Activated CD4-positive, alpha-beta T cell treated with anti-CD3 and anti-CD28 coated beads, Interleukin-2, amount 10 ng/mL, durations not matched to agents 7 days and 5 days (primary cell): Measurements from ENCODE around the gene PARD3. TPM values are rescaled to one million over a fixed set of nuclear protein-coding genes. Genes with fewer than 3 reads are reported as not detected.
"Not testable (repeated sequence)": the region's sequence is repeated elsewhere in the genome, so short reads cannot be mapped to it uniquely, and the experiment has no call there.

Experiments used
- CTCF ChIA-PET: fragments of 350-600 bp; sonication (Branson Sonifier 250); formaldehyde crosslinking; loops from one replicate; lab custom pipeline; 2021; ENCODE audit warnings: antibody characterized with exemption; lab: Charles Lee
- POLR2A ChIA-PET: fragments of 350-600 bp; sonication (Branson Sonifier 250); formaldehyde crosslinking; loops from one replicate; lab custom pipeline; 2021; ENCODE audit warnings: antibody characterized with exemption; lab: Charles Lee
- DNase-seq: peaks from one replicate; pipeline ENCODE4 v3.0.0-alpha.2; 2020
- H3K27ac Mint-ChIP-seq: one replicate; pipeline ENCODE4 v1.8.0; 2021; ENCODE audit warnings: mild to moderate bottlenecking, moderate library complexity, mixed read lengths
- H3K27me3 Mint-ChIP-seq: one replicate; pipeline ENCODE4 v1.8.0; 2021; ENCODE audit warnings: mixed read lengths
- H3K36me3 Mint-ChIP-seq: one replicate; pipeline ENCODE4 v1.8.0; 2021; ENCODE audit warnings: low read depth, mixed read lengths
- H3K4me1 Mint-ChIP-seq: one replicate; pipeline ENCODE4 v1.8.0; 2021; ENCODE audit warnings: mixed read lengths
- H3K4me3 Mint-ChIP-seq: one replicate; pipeline ENCODE4 v1.8.0; 2021; ENCODE audit warnings: mild to moderate bottlenecking, moderate library complexity, mixed read lengths
- H3K9me3 Mint-ChIP-seq: one replicate; pipeline ENCODE4 v1.8.0; 2021; ENCODE audit warnings: mixed read lengths
- total RNA-seq, 2 experiments: library from RNA; stranded (reverse); gene quantifications; one replicate each; pipeline ENCODE4 v1.2.3, GENCODE V29; 2021

Gene PARD3
- total RNA-seq, 2 experiments from 2014 or later: 1.0 to 1.2 TPM

DNA sequence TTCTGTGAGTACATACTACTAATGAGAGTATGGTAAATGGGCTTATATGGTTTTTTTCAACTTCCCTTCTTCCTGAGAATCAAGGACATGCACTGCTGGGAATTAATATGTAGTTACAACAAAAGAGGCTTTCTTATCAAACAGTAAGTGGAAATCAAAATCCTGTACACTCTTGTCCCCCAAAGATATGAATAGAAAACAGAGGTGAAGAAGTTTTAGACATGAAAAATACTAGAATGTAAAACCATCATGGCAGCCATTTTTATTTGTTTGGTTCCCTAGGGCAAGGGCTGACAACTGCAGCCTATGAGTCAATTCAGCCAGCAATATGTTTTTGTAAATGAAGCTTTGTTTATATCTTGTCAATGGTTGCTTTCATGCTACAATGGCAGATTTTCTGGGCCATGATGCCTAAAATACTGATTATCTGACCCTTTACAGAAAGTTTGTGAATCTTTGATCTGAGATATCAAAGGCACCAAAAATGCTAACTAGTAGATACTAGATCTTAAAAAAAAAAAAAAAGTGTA lies 422.4 kb downstream of the PARD3 start:
- H3K9me3 Mint-ChIP-seq: no peaks in the 10 kb centered on the region
- H3K4me3 Mint-ChIP-seq: no peak overlapping the region
- H3K4me1 Mint-ChIP-seq: no peaks in the 10 kb centered on the region
- no peak overlapping the region for H3K27ac Mint-ChIP-seq
- H3K27me3 Mint-ChIP-seq: no peaks in the 10 kb centered on the region
- CTCF ChIA-PET: no interaction called here
- POLR2A ChIA-PET: no interaction called here
- no peaks in the 10 kb centered on the region for H3K36me3 Mint-ChIP-seq
- DNase-seq: no peak

DNA sequence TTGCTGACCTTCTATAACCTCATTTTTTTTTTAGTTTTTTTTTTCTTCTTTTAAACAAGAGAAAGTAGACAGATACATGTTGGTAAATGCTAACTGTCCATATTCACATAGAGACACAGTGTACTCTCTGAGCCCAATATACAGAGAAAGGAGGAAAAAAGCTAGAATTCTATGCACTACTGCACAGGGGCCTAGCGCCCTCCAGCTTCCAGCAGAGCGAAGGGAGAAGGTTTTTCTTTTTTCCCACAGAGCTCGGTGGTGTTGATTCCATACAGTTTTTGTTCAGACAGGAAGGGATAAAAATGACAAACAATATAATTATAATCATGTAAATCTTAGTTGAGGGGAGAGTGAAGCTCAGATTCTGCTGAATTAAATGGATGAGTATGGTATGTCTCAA lies 423.9 kb downstream of the PARD3 start:
- POLR2A ChIA-PET, CTCF ChIA-PET: not testable (repeated sequence)

DNA sequence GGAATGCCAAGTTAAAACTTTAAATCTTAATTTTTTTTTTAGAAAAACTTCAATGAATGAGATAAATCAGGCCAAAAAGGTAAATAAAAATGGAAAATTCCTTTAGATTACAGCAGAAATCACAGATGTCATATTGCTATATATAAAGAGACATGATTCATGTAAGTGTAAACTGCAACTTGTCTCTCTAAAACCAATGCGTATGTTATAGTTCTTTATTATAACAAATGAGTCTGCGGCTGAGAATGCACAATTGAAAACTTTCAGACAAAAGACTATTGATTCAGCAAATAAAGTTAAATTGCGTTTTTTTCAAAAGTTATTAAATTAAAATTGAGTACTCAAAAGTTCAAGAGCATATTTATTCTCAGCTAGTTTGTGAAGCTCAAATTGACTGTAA lies 425.3 kb downstream of the PARD3 start:
- H3K27me3 Mint-ChIP-seq: no peaks in the 10 kb centered on the region
- H3K27ac Mint-ChIP-seq: no peak overlapping the region
- POLR2A ChIA-PET: no interaction called here
- no peak overlapping the region for H3K4me3 Mint-ChIP-seq
- H3K4me1 Mint-ChIP-seq: no peaks in the 10 kb centered on the region
- no peaks in the 10 kb centered on the region for H3K9me3 Mint-ChIP-seq
- no peak for DNase-seq
- H3K36me3 Mint-ChIP-seq: no peaks in the 10 kb centered on the region
- CTCF ChIA-PET: no interaction called here

More for the DNA sequence above, 423.9 kb downstream of the PARD3 start:
- H3K36me3 Mint-ChIP-seq, H3K9me3 Mint-ChIP-seq, H3K27ac Mint-ChIP-seq, H3K27me3 Mint-ChIP-seq, H3K4me3 Mint-ChIP-seq, DNase-seq, H3K4me1 Mint-ChIP-seq: not testable (repeated sequence)

DNA sequence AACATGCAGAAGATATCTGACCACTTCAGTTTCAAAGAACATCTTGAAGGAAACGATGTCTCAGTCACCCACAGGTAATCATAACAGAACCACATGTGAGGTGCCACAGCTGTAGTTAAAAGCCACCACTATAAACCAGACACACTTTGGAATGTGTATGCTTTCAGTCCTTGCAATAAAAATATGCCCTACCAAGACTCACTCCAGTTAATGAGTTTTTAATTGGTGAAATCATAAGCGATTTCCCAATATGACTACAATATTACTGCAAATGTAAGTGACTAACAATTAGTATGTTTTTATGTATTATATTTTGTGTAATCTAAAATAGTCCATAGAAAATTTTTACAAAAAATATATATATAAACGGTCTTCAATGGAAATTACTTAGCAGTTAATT lies 428.2 kb downstream of the PARD3 start:
- Mint-ChIP-seq H3K4me3 (no peak overlapping the region), H3K9me3 (no peaks in the 10 kb centered on the region), H3K4me1 (no peaks in the 10 kb centered on the region), H3K27me3 (no peaks in the 10 kb centered on the region), H3K36me3 (no peaks in the 10 kb centered on the region), H3K27ac (no peak overlapping the region)
- POLR2A ChIA-PET: no interaction called here
- DNase-seq: no peak
- CTCF ChIA-PET: no interaction called here

DNA sequence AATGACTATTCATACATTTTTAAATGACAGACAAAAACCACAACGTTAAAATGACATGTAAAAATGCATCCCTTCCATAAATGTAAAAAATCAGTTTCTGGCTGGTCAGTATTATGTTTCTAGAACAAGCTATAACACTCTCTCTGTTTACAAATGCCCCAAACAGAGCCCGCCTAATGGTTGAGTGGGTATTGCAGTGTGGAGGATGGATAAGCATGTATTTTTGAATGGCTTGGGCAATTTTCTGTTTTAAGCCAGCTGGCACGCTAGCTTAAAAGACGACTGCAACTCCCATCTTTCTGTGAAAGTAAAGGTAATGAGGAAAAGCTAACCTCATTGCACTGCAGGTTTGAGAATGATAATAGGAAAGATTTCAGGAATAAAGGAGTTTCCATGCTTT lies 430.7 kb downstream of the PARD3 start:
- no peak overlapping the region for H3K27ac Mint-ChIP-seq
- no peak for DNase-seq
- POLR2A ChIA-PET: no interaction called here
- H3K4me3 Mint-ChIP-seq: no peak overlapping the region
- no peaks in the 10 kb centered on the region for H3K9me3 Mint-ChIP-seq
- CTCF ChIA-PET: no interaction called here
- no peaks in the 10 kb centered on the region for H3K4me1 Mint-ChIP-seq
- H3K27me3 Mint-ChIP-seq: no peaks in the 10 kb centered on the region
- H3K36me3 Mint-ChIP-seq: no peaks in the 10 kb centered on the region

DNA sequence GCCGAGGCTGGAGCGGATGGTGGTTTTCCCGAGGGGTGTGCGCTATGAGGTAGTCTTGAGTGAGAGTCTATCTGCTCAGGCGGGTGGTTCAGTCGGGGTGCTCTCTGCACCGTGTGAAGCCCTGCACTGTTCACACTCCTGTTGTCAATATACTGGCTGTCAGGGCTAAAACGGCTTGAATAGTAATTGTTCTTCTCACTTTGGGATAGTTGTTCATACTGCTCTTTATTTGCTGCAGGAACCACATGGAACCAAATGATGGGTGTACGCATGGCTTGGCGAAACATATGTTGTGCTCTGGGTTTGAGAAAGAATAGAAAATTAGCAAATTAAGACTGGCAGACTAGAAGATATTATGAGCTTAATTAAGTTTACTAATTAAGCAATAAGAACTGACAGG lies 432.5 kb downstream of the PARD3 start:
- Mint-ChIP-seq H3K4me1 (no peaks in the 10 kb centered on the region), H3K27me3 (no peaks in the 10 kb centered on the region), H3K36me3 (no peaks in the 10 kb centered on the region), H3K9me3 (no peaks in the 10 kb centered on the region), H3K27ac (no peak overlapping the region), H3K4me3 (no peak overlapping the region)
- ChIA-PET POLR2A (no interaction called here), CTCF (interaction anchor here (1.3 kb wide), 1 partner anchor 12 kb away, joined by 3 read pairs; no protein-coding TSS in a partner anchor)
- no peak for DNase-seq

DNA sequence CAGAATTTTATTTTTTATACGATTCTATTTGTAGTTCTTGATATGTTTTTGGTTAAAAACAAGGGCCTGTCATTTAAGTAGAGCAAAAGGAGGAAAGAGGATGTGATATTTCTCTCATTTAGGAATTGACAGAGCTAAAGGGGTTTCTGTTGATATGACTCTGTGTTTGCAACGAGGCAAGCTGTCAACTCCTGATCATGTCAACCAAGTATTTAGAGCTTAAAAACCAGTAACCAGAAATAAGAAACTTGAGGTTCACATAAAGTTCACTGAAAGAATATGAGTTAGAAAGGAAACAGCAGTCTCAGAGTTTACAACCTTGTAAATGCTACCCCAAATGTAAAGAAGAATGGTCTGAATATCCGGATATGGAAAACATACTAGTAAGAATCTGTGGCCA lies 434.2 kb downstream of the PARD3 start:
- Mint-ChIP-seq H3K9me3 (no peaks in the 10 kb centered on the region), H3K27me3 (no peaks in the 10 kb centered on the region), H3K4me3 (no peak overlapping the region), H3K27ac (no peak overlapping the region), H3K36me3 (no peaks in the 10 kb centered on the region), H3K4me1 (no peaks in the 10 kb centered on the region)
- DNase-seq: no peak
- POLR2A ChIA-PET: no interaction called here
- CTCF ChIA-PET: no interaction called here

DNA sequence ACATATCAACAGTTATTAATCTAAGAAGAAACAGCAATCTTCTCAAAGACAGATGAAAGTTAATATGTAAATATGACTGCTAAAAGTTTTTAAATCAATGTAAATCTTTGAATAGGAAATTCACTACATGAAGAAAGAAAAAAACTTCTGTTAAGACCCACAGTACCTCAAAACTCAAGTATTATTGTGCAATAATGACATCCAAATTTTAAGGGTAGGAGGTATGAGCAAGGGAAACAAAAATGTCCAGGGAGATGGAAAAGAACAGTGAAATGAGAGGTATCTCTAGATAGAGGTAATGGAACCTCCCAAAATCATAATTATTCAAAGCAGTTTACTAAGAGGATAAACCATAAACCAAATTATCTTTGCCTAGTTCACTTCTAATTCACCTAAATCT lies 436.8 kb downstream of the PARD3 start:
- H3K9me3 Mint-ChIP-seq: no peaks in the 10 kb centered on the region
- H3K27me3 Mint-ChIP-seq: no peaks in the 10 kb centered on the region
- no peak overlapping the region for H3K4me3 Mint-ChIP-seq
- ChIA-PET POLR2A (no interaction called here), CTCF (no interaction called here)
- H3K27ac Mint-ChIP-seq: no peak overlapping the region
- no peak for DNase-seq
- H3K4me1 Mint-ChIP-seq: peaks cover 8% of the 10 kb centered on the region
- H3K36me3 Mint-ChIP-seq: no peaks in the 10 kb centered on the region

DNA sequence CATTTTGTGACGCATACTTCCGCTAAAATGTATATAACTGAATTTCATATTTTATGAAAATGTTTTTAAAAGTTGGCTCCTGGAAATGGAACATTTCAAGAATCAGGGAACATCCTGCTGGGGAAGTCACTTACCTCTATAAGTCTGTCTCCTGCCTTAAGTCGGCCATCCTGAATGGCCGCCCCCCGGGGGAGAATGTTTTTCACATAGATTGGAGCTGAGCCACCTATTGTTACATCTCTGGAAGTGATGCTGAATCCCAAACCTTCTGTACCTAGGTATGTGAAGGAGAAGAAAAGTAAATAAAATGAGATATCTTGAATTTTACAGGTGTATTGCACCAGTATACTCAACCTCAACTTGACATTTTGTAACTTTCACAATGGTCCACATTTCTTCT lies 437.3 kb downstream of the PARD3 start:
- Mint-ChIP-seq H3K27me3 (no peaks in the 10 kb centered on the region), H3K9me3 (no peaks in the 10 kb centered on the region), H3K36me3 (no peaks in the 10 kb centered on the region), H3K27ac (no peak overlapping the region), H3K4me3 (no peak overlapping the region), H3K4me1 (peaks cover 8% of the 10 kb centered on the region)
- no peak for DNase-seq
- ChIA-PET POLR2A (no interaction called here), CTCF (no interaction called here)

DNA sequence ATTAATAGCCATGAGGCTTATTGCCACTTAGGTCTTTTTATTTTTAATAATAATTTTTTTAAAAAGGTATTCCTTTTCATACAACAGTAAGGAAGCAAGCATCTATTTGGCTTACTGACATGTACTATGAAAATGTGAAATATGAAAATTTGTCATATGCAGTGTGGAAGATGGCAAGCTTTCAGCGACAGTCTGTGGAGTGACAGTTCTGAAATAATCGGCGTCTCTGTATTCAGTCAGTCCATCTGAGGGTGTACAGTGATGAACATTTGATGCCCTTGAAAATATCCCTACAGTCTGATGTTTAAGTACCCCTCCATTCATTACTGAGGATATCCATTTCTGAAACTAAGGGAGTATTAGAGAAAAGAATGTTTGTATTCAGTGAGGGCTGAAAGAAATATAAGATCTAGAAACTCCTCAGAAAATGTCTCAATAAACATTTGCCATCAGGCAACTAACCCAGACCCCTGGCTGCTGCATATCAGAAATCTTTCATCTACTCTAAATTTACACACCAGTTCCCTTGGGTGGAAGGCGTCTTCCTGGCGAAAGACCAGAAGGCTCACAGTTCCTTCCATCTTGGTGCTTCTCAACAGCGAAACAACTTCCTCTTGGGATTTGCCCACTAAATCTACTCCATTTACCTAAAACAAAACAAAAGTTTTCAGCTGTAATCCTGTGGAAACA lies 440.6 kb downstream of the PARD3 start:
- Mint-ChIP-seq H3K9me3 (no peaks in the 10 kb centered on the region), H3K36me3 (no peaks in the 10 kb centered on the region), H3K27ac (no peak overlapping the region)

DNA sequence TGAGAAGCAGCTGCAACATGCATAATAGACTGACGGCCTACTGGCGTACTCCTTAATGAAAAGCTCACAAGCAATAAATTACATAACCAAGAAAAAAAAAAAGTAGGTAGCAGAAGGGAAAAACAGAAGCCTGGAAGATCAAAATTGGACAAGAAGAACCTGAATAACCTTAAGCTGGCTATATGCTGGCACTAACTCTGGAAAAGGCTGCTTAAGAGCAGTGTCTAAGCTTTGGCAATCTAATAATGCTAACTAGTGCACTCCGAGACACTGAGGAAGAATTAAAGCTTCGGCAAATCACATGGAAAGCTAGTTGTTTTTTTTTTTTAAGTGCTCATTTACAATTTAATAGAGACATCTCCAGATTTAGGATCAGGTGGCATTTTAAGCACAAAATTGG lies 441.9 kb downstream of the PARD3 start:
- CTCF ChIA-PET: interaction anchor here (0.6 kb wide), 1 partner anchor 1227 kb away, joined by 5 read pairs; no protein-coding TSS in a partner anchor
- Mint-ChIP-seq H3K36me3 (no peaks in the 10 kb centered on the region), H3K27ac (no peak overlapping the region), H3K27me3 (no peaks in the 10 kb centered on the region), H3K9me3 (no peaks in the 10 kb centered on the region), H3K4me1 (peaks cover 17% of the 10 kb centered on the region), H3K4me3 (no peak overlapping the region)
- POLR2A ChIA-PET: no interaction called here
- DNase-seq: no peak

More for the DNA sequence above, 440.6 kb downstream of the PARD3 start:
- POLR2A ChIA-PET: no interaction called here
- H3K4me3 Mint-ChIP-seq: no peak overlapping the region
- CTCF ChIA-PET: no interaction called here
- no peaks in the 10 kb centered on the region for H3K27me3 Mint-ChIP-seq
- peaks cover 17% of the 10 kb centered on the region for H3K4me1 Mint-ChIP-seq
- no peak for DNase-seq

DNA sequence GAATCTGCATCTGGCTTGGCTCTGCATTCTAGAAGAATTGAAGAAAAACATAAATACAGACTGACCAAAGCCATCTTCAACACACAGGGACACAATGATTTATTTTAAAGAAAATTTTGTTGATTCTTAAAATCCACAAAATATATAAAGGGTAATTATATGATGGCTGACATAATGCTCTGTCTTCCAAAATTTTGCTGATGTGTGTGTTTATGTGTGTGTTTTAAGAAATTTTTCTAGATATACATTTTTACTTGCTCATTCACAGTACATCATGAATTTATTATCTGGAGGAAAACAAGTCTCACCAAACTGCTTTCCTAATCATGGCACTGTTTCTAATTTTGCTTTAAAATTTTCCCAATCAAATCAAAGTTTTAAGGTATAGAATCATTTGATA lies 442.6 kb downstream of the PARD3 start:
- no peaks in the 10 kb centered on the region for H3K36me3 Mint-ChIP-seq
- CTCF ChIA-PET: no interaction called here

DNA sequence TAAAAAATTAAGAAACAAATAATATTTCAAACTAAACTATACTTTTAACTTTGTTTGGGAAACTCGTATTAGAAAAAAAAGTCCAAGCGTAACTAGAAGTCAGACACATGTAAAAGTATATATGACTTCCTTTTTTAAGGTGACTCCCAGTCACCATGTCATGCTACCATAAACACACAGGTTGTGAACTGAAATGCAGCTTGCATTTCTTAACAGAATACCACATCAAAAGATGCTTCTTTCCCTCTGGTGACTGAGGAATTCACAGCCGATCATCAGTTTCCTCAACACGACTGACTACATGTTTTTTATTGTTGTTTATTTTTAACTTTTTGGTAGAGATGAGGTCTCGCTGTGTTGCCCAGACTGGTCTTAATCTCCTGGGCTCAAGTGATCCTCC lies 445.0 kb downstream of the PARD3 start:
- Mint-ChIP-seq H3K9me3 (no peaks in the 10 kb centered on the region), H3K27ac (no peak overlapping the region), H3K36me3 (no peaks in the 10 kb centered on the region), H3K4me3 (no peak overlapping the region), H3K4me1 (peaks cover 17% of the 10 kb centered on the region), H3K27me3 (no peaks in the 10 kb centered on the region)
- CTCF ChIA-PET: interaction anchor here (0.5 to 1.7 kb wide), 2 partner anchors 13 to 757 kb away, joined by 3 read pairs; no protein-coding TSS in a partner anchor
- POLR2A ChIA-PET: no interaction called here
- DNase-seq: no peak

More for the DNA sequence above, 442.6 kb downstream of the PARD3 start:
- Mint-ChIP-seq H3K27ac (no peak overlapping the region), H3K9me3 (no peaks in the 10 kb centered on the region), H3K27me3 (no peaks in the 10 kb centered on the region), H3K4me1 (peaks cover 17% of the 10 kb centered on the region), H3K4me3 (no peak overlapping the region)
- no peak for DNase-seq
- POLR2A ChIA-PET: no interaction called here

DNA sequence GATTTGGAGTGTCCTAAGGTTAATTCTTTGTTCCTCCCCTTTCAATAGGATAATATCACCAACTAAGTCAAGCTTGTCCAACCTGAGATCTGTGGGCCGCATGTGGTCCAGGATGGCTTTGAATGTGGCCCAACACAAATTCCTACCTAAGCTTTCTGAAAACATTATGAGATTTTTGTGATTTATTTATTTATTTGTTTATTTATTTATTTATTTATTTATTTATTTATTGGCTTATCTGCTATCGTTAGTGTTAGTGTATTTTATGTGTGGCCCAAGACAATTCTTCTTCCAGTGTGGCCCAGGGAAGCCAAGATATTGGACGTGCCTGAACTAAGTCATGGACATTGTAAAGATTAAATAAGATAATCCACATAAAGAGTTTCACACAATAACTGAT lies 446.0 kb downstream of the PARD3 start:
- Mint-ChIP-seq H3K27ac (no peak overlapping the region), H3K36me3 (no peaks in the 10 kb centered on the region), H3K4me3 (no peak overlapping the region), H3K9me3 (no peaks in the 10 kb centered on the region), H3K4me1 (peaks cover 9% of the 10 kb centered on the region), H3K27me3 (no peaks in the 10 kb centered on the region)
- ChIA-PET CTCF (interaction anchor here (0.7 kb wide), 1 partner anchor 1026 kb away, joined by 3 read pairs; no protein-coding TSS in a partner anchor), POLR2A (no interaction called here)
- DNase-seq: no peak
